Hepatocyte (in vitro differentiated cells): ENCODE measurements around the gene KRTAP20-1. TPM values are rescaled to one million over a fixed set of nuclear protein-coding genes. Genes with fewer than 3 reads are reported as not detected.

Experiments used
- DNase-seq: peaks from one replicate; pipeline ENCODE4 v3.0.0-alpha.2; 2016; ENCODE audit warnings: low spot score
- H2AFZ ChIP-seq: fragments of 200-600 bp; sonication (generic); 2 replicates; pipeline ENCODE4 v1.6.0; 2016; ENCODE audit warnings: antibody characterized with exemption, mild to moderate bottlenecking
- H3K27ac ChIP-seq: fragments of 200-600 bp; sonication (generic); 2 replicates; pipeline ENCODE4 v1.5.1; 2016; ENCODE audit warnings: mild to moderate bottlenecking
- H3K27me3 ChIP-seq: fragments of 200-600 bp; sonication (generic); 2 replicates; pipeline ENCODE4 v1.6.1; 2016
- H3K36me3 ChIP-seq: fragments of 200-600 bp; sonication (generic); replicated peaks from 2 replicates; pipeline ENCODE4 v1.5.1; 2016; ENCODE audit warnings: low read depth; ENCODE audit not compliant: insufficient read depth
- H3K4me1 ChIP-seq: fragments of 200-600 bp; sonication (generic); 2 replicates; pipeline ENCODE4 v1.5.1; 2016; ENCODE audit warnings: mild to moderate bottlenecking, moderate library complexity; ENCODE audit not compliant: insufficient read depth
- H3K4me2 ChIP-seq: fragments of 200-600 bp; sonication (generic); 2 replicates; pipeline ENCODE4 v1.6.0; 2016
- H3K4me3 ChIP-seq: fragments of 200-600 bp; sonication (generic); 2 replicates; pipeline ENCODE4 v1.5.1; 2016; ENCODE audit warnings: mild to moderate bottlenecking
- H3K79me2 ChIP-seq: fragments of 200-600 bp; sonication (generic); 2 replicates; pipeline ENCODE4 v1.6.0; 2017; ENCODE audit warnings: mild to moderate bottlenecking
- H3K9me2 ChIP-seq: fragments of 200-600 bp; sonication (generic); replicated peaks from 2 replicates; pipeline ENCODE4 v1.6.0; 2017; ENCODE audit warnings: mild to moderate bottlenecking; ENCODE audit not compliant: insufficient read depth
- H3K9me3 ChIP-seq: fragments of 200-600 bp; sonication (generic); 2 replicates; pipeline ENCODE4 v1.5.1; 2016; ENCODE audit warnings: low read depth, mild to moderate bottlenecking
- H4K20me1 ChIP-seq: fragments of 200-600 bp; sonication (generic); 2 replicates; pipeline ENCODE4 v1.6.0; 2016; ENCODE audit warnings: mild to moderate bottlenecking; ENCODE audit not compliant: insufficient read depth, poor library complexity, severe bottlenecking
- EZH2 ChIP-seq: fragments of 200-600 bp; sonication (generic); IDR thresholded peaks from 2 replicates; pipeline ENCODE4 v1.6.1; 2016; ENCODE audit warnings: antibody characterized with exemption, mild to moderate bottlenecking, borderline replicate concordance
- EZH2phosphoT487 ChIP-seq: fragments of 200-600 bp; sonication (generic); IDR thresholded peaks from one replicate; pipeline ENCODE4 v1.6.1; 2018; ENCODE audit warnings: antibody characterized with exemption, mild to moderate bottlenecking, low read depth, moderate library complexity; ENCODE audit not compliant: unreplicated experiment, severe bottlenecking
- WGBS: methylation state at CpG from one replicate; pipeline ENCODE4 v1.1.6; 2016; ENCODE audit warnings: low lambda C conversion rate; ENCODE audit errors: missing lambda C conversion rate; 5-methylcytosine and 5-hydroxymethylcytosine counted together
- polyA plus RNA-seq: library from polyadenylated mRNA; unstranded; fragments of >200 nt; fragmentation: Nextera tagmentation; extraction: Ambion mirVana; gene quantifications from 2 replicates; pipeline ENCODE4 v1.2.1, GENCODE V29; 2016
- total RNA-seq: library from RNA; depleted of rRNA; stranded (reverse); fragments of >200 nt; gene quantifications from 2 replicates; pipeline ENCODE4 v1.2.3, GENCODE V29; 2014
- TF ChIP-seq, protein P1 (sequence below): fragments of 200-600 bp; sonication (generic); IDR thresholded peaks from 2 replicates; pipeline ENCODE4 v1.5.1; 2016; ENCODE audit warnings: antibody characterized with exemption, mild to moderate bottlenecking; ENCODE audit not compliant: poor library complexity

KRTAP20-1 gene
- total and polyA plus RNA-seq, 2 experiments from 2014 or later, result not detected

- TF ChIP-seq, protein P1, sequence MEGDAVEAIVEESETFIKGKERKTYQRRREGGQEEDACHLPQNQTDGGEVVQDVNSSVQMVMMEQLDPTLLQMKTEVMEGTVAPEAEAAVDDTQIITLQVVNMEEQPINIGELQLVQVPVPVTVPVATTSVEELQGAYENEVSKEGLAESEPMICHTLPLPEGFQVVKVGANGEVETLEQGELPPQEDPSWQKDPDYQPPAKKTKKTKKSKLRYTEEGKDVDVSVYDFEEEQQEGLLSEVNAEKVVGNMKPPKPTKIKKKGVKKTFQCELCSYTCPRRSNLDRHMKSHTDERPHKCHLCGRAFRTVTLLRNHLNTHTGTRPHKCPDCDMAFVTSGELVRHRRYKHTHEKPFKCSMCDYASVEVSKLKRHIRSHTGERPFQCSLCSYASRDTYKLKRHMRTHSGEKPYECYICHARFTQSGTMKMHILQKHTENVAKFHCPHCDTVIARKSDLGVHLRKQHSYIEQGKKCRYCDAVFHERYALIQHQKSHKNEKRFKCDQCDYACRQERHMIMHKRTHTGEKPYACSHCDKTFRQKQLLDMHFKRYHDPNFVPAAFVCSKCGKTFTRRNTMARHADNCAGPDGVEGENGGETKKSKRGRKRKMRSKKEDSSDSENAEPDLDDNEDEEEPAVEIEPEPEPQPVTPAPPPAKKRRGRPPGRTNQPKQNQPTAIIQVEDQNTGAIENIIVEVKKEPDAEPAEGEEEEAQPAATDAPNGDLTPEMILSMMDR, result no peak
- no peak for TF ChIP-seq EZH2phosphoT487
- TF ChIP-seq EZH2, result no peak
- WGBS, result 81% methylated on average over 3 of the region's 3 CpGs
- DNase-seq, result no peak
Observed at GRCh38 chr21:30620522-30620921, 4.3 kb downstream of the KRTAP20-1 start, which contains the start of gene KRTAP20-4. Gene KRTAP20-4 (plus strand): TSS chr21:30620627.

DNA sequence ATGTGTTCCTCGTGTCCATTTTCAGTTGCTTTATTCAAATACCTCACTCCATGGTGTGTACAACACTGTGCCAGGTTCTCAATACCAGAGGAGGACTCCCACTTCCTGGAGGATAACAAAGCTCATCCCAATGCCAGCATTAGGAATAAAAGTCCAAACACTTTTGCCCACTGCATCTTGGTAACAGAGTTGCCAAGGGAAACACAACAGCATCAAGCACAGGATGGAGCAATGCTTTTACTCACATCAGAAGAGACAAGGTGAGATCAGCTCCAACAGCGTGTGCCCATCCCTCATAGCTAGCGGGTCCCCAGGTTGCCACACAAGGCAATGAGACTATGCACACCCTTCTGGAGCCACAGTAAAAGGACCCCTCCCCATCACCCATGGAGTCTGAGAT is 7.1 kb downstream of the KRTAP20-1 start:
- Histone ChIP-seq H3K4me2 (no peak overlapping the region), H2AFZ (no peak overlapping the region)
- TF ChIP-seq EZH2 (no peak), EZH2phosphoT487 (no peak)
- TF ChIP-seq, protein P1, result no peak

More at GRCh38 chr21:30620522-30620921, 4.3 kb downstream of the KRTAP20-1 start, which contains the start of gene KRTAP20-4:
- Histone ChIP-seq H2AFZ (no peak within 1 kb of the TSS), H3K36me3 (no peaks in the 10 kb centered on the region), H3K27ac (no peak within 1 kb of the TSS), H3K27me3 (no peaks in the 10 kb centered on the region), H3K9me2 (no peaks in the 10 kb centered on the region), H3K79me2 (no peaks in the 10 kb centered on the region), H3K4me3 (no peak within 1 kb of the TSS), H3K4me2 (no peak within 1 kb of the TSS), H3K4me1 (no peaks in the 10 kb centered on the region), H4K20me1 (no peaks in the 10 kb centered on the region), H3K9me3 (no peaks in the 10 kb centered on the region)

DNA sequence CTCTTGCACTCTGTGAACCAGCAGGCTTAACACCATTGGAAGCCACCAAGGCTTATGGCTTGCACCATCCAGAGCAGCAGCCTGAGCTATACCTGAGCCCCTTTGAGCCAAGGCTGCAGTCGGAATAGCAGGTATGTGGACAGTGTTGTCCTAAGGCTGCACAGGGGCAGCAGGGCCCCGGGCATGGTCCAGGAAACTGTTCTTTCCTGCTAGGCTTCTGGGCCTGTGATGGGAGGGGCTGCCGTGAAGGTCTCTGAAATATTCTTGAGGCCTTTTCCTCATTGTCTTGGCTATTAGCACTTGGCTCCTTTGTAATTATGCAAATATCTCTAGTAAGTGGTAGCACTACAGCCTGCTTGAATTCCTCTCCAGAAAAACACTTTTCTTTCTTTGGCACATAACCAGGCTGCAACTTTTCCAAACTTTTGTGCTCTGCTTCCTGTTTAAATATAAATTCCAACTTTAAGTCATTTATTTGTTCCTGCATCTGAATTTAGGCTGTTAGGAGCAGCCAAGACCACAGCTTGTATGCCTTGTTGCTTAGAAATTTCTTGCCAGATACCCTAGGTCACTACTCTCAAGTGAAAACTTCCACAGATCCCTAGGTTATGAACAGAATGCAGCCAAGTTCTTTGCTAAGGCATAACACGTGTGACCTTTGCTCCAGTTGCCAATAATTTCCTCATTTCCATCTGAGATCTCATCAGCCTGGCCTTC is 9.4 kb downstream of the KRTAP20-1 start:
- H3K4me3 ChIP-seq, result no peak overlapping the region
- no peak overlapping the region for H3K4me2 ChIP-seq
- no peaks in the 10 kb centered on the region for H4K20me1 ChIP-seq
- 85% methylated on average over 4 of the region's 4 CpGs for WGBS
- DNase-seq, result no peak
- no peaks in the 10 kb centered on the region for H3K4me1 ChIP-seq
- TF ChIP-seq EZH2, result no peak
- TF ChIP-seq, protein P1, result no peak
- no peak for TF ChIP-seq EZH2phosphoT487
- no peaks in the 10 kb centered on the region for H3K79me2 ChIP-seq
- H3K27me3 ChIP-seq, result no peaks in the 10 kb centered on the region
- H3K9me2 ChIP-seq, result no peaks in the 10 kb centered on the region
- H3K36me3 ChIP-seq, result no peaks in the 10 kb centered on the region
- H3K9me3 ChIP-seq, result no peaks in the 10 kb centered on the region
- H2AFZ ChIP-seq, result no peak overlapping the region
- no peak overlapping the region for H3K27ac ChIP-seq

More for the DNA sequence above, 7.1 kb downstream of the KRTAP20-1 start:
- Histone ChIP-seq H3K36me3 (no peaks in the 10 kb centered on the region), H3K4me3 (no peak overlapping the region), H3K79me2 (no peaks in the 10 kb centered on the region), H3K9me3 (no peaks in the 10 kb centered on the region), H3K9me2 (no peaks in the 10 kb centered on the region), H4K20me1 (no peaks in the 10 kb centered on the region), H3K27me3 (no peaks in the 10 kb centered on the region), H3K27ac (no peak overlapping the region), H3K4me1 (no peaks in the 10 kb centered on the region)
- 85% methylated on average over 3 of the region's 3 CpGs for WGBS
- no peak for DNase-seq
